ENCODE data around the gene HIPK2. TPM values are rescaled to one million over a fixed set of nuclear protein-coding genes. Genes with fewer than 3 reads are reported as not detected.

The HIPK2 gene
- total RNA-seq, 2 experiments from 2014 or later = 15.4 to 16.1 TPM

DNA sequence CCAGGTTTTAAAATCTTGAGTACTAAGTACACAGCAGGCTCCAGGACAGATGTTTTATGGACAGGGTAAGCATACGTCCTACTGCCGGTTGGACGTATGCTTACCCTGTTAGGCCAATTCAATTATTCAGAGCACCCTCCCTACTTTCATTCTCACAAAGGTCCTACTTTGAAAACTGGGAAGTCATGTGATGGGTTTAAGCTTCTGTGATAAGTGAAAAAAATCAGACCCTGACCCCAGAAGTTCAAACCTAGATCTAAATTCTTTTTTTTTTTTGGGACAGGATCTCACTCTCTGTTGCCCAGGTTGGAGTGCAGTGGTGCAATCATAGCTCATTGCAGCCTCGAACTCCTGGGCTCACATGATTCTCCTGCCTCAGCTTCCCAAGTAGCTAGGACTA is 55.2 kb downstream of the HIPK2 start:
- Mint-ChIP-seq H3K27ac (no peak overlapping the region), H3K4me3 (no peak overlapping the region), H3K27me3 (no peaks in the 10 kb centered on the region), H3K36me3 (peaks cover 5% of the 10 kb centered on the region), H3K4me1 (peaks cover 34% of the 10 kb centered on the region), H3K9me3 (no peaks in the 10 kb centered on the region)
- DNase-seq = no peak

DNA sequence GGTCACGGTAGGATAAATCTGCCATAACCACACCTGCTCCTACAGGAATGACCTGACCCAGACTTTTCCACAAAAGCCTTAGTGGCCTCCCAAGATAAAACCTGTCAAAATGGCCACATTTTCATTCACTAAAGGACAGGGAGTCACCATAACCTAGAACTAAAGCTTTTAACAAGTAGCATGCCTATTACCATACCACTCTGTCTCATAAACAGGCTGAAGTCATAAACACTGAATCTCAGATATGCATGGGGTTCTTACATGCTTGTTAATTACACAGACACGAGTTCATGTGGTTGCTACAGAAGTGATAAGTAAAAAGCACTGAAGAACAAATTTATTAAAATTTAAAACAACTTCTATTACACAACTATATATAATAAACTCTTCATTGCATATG is 56.0 kb downstream of the HIPK2 start:
- Mint-ChIP-seq H3K27me3 (no peaks in the 10 kb centered on the region), H3K27ac (no peak overlapping the region), H3K4me1 (peaks cover 27% of the 10 kb centered on the region), H3K9me3 (no peaks in the 10 kb centered on the region), H3K4me3 (no peak overlapping the region), H3K36me3 (peaks cover 5% of the 10 kb centered on the region)
- no peak for DNase-seq

DNA sequence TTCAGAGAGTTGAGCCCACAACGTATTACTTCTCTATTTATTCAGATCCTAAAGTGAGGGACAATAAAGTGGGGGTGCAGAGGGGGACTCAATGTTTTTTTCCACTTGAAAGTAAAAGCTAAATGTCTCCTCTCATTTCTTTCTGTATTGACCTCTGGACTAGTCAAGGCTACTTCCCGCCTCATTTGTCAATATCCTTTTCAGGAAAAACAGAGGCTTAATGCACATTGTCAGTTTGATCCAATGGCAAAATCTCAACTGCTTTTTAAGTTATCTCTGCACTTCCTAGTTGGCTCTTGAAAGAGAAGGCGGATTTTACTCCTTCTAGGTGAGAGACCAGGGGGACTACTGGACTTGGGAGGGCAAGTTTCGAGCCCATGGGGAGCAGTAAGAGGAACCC is 56.4 kb downstream of the HIPK2 start:
- Mint-ChIP-seq H3K9me3 (no peaks in the 10 kb centered on the region), H3K4me3 (no peak overlapping the region), H3K27me3 (no peaks in the 10 kb centered on the region), H3K36me3 (peaks cover 7% of the 10 kb centered on the region), H3K27ac (no peak overlapping the region), H3K4me1 (peaks cover 23% of the 10 kb centered on the region)
- DNase-seq = no peak

DNA sequence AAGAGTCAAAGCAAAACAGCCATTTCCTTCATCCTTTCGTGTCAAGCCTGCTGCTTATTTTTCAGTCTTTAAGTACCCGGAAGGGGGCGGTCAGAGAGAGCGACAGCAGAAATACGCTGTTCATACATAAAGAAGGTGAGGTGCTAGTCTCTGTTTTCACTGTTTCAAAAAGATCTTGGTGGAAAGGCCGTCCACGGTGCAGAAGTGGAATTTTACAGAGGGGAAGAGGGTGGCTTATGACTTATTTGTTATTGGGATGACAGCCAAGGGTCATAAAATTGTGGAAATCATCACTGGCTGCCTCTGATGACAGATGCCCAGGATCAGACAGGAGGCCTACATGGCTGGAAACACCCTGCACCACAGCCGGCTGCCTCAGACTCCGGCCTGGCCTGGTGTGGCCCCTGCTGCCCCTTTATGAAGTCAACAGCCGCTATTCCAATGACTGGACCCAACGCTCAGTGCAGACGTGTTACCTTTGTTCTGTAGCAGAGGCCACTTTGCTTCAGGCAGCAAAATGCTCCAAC is 57.0 kb downstream of the HIPK2 start:
- no peaks in the 10 kb centered on the region for H3K9me3 Mint-ChIP-seq
- H3K36me3 Mint-ChIP-seq = peaks cover 9% of the 10 kb centered on the region
- H3K27ac Mint-ChIP-seq = no peak overlapping the region
- no peak for DNase-seq
- H3K27me3 Mint-ChIP-seq = no peaks in the 10 kb centered on the region
- H3K4me1 Mint-ChIP-seq = peaks cover 18% of the 10 kb centered on the region
- H3K4me3 Mint-ChIP-seq = no peak overlapping the region

DNA sequence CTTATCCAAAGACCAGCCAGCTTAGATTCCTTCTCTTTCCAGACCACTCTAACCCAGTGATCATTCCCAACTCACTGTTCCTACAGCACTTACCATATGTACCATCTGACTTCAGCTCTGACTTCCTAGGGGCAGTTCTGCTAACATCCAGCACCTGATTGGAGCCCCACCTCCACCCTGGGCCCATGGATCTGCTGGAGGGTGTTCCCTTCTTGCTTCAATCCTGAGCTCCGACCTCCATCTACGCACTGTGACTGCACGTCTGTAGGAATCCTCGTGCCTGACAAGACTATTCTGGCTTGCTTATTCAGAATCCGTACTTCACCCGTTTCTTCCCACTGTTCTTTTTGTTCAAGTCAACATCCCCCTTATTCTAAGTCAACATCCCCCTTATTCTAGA is 57.6 kb downstream of the HIPK2 start:
- no peak overlapping the region for H3K27ac Mint-ChIP-seq

DNA sequence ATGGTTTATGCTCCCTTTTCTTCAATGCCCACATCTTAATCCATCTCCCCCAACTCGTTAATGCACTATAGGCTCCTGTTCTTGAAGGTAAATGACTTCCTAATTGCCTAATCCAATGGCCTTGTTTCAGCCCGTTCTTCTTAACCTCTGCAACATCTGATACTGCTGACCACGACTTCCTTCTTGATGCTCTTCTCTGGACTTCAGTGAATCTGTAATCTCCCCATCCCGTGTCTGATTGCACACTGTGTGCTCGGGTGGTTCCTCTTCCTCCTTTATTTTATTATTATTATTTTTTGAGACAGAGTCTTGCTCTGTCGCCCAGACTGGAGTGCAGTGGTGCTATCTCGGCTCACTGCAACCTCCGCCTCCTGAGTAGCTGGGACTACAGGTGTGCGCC is 58.9 kb downstream of the HIPK2 start:
- DNase-seq = no peak
- H3K9me3 Mint-ChIP-seq = no peaks in the 10 kb centered on the region
- H3K36me3 Mint-ChIP-seq = peaks cover 7% of the 10 kb centered on the region
- no peak overlapping the region for H3K4me3 Mint-ChIP-seq
- no peak overlapping the region for H3K27ac Mint-ChIP-seq
- no peaks in the 10 kb centered on the region for H3K27me3 Mint-ChIP-seq
- peaks cover 7% of the 10 kb centered on the region for H3K4me1 Mint-ChIP-seq

More for the DNA sequence above, 57.6 kb downstream of the HIPK2 start:
- no peaks in the 10 kb centered on the region for H3K27me3 Mint-ChIP-seq
- H3K4me1 Mint-ChIP-seq = peaks cover 13% of the 10 kb centered on the region
- H3K36me3 Mint-ChIP-seq = peaks cover 6% of the 10 kb centered on the region
- DNase-seq = no peak
- H3K4me3 Mint-ChIP-seq = no peak overlapping the region
- no peaks in the 10 kb centered on the region for H3K9me3 Mint-ChIP-seq

DNA sequence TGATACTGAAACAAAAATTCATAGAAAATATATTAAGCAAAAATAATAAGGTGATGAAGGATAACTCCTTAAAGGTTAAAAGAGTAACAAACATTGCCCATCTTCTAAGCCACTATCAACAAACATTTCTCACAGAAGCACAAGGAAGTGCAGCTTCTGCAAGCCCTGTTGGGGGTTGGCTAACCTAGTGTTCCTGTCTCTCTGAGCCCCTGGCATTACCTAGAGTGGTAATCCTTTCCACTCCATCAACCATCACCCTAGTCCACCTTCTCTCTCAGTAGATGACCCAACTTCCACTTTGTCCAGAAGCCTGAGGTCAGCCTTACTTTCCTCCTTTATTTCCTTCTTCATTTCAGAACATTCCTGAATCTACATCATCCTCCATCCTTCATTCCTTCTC is 59.7 kb downstream of the HIPK2 start:
- DNase-seq = no peak
- Mint-ChIP-seq H3K36me3 (peaks cover 7% of the 10 kb centered on the region), H3K9me3 (no peaks in the 10 kb centered on the region), H3K4me1 (peaks cover 7% of the 10 kb centered on the region), H3K27ac (no peak overlapping the region), H3K4me3 (no peak overlapping the region), H3K27me3 (no peaks in the 10 kb centered on the region)

DNA sequence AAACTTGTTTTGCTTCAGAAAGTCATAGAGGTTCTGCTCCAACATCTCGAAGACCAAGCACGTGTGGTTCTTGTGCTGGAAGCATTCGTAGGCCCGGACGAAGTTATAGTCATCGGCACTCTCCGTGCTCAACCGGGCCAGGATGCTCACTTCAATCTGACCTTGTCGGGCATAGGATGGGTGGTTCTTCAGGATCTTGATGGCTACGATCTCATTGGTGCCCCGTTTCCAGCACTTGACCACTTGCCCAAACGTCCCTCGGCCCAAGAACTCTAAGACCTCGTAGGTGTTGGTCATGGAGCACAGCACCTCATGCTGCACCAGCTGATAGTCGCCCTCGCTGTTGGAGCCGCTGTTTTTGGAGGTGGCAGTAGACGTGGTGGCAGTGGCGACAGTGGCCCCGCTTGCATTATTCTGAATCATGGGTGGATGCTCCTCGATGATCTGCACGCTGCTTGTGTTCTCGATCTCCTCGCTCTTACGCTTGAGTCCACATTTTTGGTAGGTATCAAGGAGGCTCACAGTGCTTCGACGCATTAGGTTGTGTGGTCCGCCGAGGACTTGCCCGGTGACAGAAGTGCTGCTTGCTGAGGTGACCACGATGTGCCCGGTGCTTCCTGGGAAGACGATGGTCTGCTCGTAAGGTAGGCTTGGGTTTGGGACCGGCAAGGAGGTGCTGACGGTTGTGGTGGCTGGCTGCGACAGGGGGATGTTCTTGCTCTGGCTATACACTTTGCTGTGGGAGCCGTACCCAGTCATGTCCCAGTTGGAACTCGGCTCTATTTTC is 61.4 kb downstream of the HIPK2 start:
- Mint-ChIP-seq H3K4me1 (peaks cover 3% of the 10 kb centered on the region), H3K4me3 (no peak overlapping the region), H3K27ac (no peak overlapping the region), H3K36me3 (peaks cover 7% of the 10 kb centered on the region), H3K27me3 (no peaks in the 10 kb centered on the region), H3K9me3 (no peaks in the 10 kb centered on the region)
- no peak for DNase-seq

DNA sequence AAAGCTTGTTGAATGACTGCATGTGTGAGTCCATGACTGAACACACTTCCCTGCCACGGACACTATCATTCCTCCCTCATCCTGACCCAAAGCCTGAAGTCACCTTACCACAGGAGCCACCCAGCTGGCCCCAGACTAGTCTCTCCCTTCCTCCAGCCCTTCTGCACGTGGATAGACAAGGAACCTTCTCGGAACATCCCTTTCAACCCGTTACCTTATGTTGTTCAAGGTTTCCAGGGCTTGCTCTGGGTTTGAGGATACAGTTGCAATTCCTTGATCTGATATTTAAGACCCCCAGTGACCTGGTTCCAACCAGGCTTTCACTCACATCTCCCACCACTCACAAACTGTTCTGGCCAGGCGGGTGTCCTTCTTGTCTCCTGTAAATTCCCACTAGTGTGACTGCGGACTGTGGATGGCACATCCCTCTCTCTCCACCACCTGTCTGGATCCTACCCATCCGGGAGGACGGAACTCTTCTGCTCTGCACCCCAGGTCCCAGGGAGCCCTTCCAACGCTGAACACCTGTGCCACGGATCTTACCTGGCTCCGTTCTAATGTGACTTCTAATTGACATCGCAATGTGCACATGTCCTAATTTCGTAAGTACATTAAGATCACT is 62.5 kb downstream of the HIPK2 start:
- Mint-ChIP-seq H3K27ac (no peak overlapping the region), H3K9me3 (no peaks in the 10 kb centered on the region), H3K4me3 (no peak overlapping the region), H3K27me3 (no peaks in the 10 kb centered on the region), H3K36me3 (peaks cover 10% of the 10 kb centered on the region), H3K4me1 (no peaks in the 10 kb centered on the region)
- DNase-seq = no peak

DNA sequence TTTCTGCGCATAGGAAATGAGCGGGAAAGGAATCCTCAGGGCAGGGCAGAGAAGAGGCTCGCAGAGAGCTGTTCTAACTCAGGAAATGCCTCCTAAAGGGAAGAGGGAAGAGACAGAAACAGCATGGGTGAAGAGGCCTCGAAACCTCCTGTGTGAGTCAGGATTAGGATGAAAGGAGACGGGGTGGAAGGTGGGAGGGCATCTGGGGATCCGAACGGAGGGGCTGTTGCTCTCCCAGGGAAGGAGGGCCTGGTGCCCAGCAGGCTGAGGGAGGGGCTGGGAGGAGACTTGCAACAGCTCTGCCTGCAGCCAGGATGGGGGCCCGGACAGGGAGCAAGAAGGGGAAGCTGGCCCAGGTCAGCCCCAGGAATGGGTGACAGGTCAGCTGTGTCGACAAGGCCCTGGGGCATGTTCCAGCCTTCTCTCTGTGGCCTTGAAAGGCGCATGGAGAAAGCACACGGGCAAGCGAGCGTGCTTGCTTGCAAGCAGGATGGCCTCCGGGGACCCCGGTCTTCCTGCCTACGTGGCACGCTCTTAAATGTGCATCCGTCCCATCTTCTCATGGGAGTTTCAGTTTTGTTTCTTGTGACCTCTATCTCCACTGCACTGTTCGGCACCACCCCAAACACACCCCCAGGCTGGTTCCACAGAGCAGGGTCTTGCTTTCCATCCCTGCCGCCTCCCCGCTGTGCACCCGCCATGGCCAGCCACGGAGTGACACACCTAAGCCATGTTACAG is 63.5 kb downstream of the HIPK2 start:
- no peaks in the 10 kb centered on the region for H3K9me3 Mint-ChIP-seq
- no peak overlapping the region for H3K4me3 Mint-ChIP-seq
- no peak overlapping the region for H3K27ac Mint-ChIP-seq

DNA sequence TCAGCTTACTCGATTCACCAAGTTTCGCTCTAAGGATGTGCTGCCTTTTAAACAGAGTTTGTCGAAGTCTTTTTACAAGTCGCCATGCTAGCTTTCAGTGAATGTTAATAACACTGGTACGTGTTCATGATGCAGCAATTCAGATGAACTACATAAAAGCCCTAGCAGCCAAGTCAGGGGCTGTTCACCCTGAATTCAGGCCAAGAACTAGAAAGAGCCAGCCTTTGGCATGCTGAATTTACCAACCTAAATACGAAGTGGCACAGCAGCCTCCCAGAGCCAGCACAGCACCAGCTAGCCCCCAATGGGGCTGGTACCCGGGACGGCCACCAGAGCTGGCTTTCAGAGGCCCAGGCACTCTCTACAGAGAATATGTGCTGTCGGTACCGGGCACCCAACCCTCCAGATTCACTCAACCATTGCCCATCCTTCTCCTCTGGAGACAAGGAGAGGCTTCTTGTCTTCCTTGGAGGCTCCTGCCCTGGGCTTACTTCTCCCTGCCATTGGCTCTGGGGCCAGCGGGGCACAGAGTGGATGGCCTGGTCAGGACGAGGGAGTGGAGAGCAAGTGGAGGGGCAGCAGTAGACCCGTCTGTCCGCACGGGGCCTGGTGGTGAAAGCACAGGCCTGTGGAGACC is 64.2 kb downstream of the HIPK2 start:
- Mint-ChIP-seq H3K36me3 (peaks cover 10% of the 10 kb centered on the region), H3K27me3 (no peaks in the 10 kb centered on the region), H3K9me3 (no peaks in the 10 kb centered on the region), H3K27ac (no peak overlapping the region), H3K4me3 (no peak overlapping the region), H3K4me1 (no peaks in the 10 kb centered on the region)
- DNase-seq = no peak

More for the DNA sequence above, 63.5 kb downstream of the HIPK2 start:
- Mint-ChIP-seq H3K36me3 (peaks cover 10% of the 10 kb centered on the region), H3K4me1 (no peaks in the 10 kb centered on the region), H3K27me3 (no peaks in the 10 kb centered on the region)
- no peak for DNase-seq

DNA sequence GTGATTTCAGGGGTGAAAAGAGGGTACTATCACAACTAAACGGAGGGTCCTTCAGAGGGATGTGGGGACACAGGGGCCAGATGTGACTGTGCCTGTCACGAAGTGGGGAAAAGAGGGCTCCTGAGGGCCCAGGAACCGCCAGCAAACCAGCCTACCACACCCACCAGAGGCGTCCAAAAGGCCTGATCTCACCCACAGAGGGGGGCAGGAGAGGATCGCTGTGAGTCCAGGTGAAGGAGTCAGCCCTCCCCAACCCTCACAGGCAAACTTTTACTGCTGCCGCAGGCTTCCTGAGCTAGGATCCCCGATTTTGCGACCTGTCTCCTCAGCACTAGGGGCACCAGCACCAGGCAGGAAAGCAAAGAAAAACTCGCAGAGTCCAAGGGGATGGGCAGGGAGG is 64.7 kb downstream of the HIPK2 start:
- peaks cover 10% of the 10 kb centered on the region for H3K36me3 Mint-ChIP-seq
- no peak for DNase-seq
- H3K4me3 Mint-ChIP-seq = no peak overlapping the region
- no peak overlapping the region for H3K27ac Mint-ChIP-seq
- H3K4me1 Mint-ChIP-seq = no peaks in the 10 kb centered on the region
- H3K9me3 Mint-ChIP-seq = no peaks in the 10 kb centered on the region
- no peaks in the 10 kb centered on the region for H3K27me3 Mint-ChIP-seq

DNA sequence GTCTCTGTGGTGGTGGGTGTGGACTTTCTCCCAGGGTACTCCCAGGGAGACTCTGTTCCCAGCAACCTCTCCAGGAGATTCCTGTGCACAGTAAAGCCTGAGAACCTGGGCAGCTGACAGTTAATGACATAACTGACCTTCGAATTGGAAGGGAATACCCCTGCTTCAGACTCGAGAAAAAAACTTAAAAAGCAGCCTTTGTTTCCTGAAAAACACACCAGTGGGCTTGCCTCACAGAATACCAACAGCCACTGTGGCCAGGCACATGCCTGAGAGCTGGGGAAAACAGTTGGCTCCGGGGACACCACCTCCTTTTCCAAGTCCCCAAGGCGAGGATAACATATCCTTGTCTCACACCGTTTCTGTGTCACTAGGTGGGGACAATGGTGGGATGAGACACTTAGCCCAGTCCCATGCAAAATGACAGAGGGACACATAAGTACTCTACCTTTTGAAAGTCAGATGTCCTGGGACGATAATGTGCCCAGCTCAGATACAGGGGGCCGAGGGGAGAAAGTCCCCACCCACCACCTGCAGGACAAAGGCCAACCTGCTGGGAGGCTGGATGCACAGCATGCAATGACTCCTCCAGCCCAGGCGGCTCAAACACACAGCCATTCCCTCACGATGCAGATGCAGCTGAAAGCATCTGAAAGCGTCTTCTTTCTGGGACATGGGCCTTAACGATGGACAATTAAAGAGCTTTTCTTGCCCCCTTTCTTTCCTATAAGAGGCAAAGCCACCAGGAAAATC is 65.6 kb downstream of the HIPK2 start:
- DNase-seq = no peak
- Mint-ChIP-seq H3K9me3 (no peaks in the 10 kb centered on the region), H3K27me3 (no peaks in the 10 kb centered on the region), H3K4me3 (no peak overlapping the region), H3K4me1 (no peaks in the 10 kb centered on the region), H3K36me3 (peaks cover 10% of the 10 kb centered on the region), H3K27ac (peak overlapping the region; percentile 11)

DNA sequence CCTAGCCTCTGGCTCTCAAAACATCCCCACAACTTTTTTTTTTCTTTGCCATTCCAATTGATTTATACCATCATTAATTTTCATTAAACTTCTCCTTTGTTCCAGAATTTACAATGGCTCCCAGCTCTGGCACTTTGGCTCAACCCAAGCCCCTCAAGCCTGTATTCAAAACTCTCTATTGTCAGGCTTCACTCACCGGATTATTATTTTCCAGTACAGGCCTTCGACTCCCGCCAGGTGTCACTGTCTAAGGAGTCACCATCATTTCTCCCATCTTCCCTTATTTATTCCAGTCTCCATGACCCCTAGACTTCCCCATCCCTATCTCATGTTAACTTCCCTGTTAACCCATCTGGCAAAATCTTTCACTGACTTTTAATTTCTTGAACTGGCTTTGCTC is 67.8 kb downstream of the HIPK2 start:
- H3K4me3 Mint-ChIP-seq = no peak overlapping the region
- H3K4me1 Mint-ChIP-seq = no peaks in the 10 kb centered on the region
- H3K9me3 Mint-ChIP-seq = no peaks in the 10 kb centered on the region
- peaks cover 5% of the 10 kb centered on the region for H3K36me3 Mint-ChIP-seq
- DNase-seq = no peak
- H3K27me3 Mint-ChIP-seq = no peaks in the 10 kb centered on the region
- no peak overlapping the region for H3K27ac Mint-ChIP-seq

All from activated naive CD8-positive, alpha-beta T cell treated with anti-CD3 and anti-CD28 coated beads for 36 hours (primary cell).